Keratinocyte (primary cell): ENCODE data around the gene TBC1D19.
"Not testable (repeated sequence)": the region's sequence is repeated elsewhere in the genome, so short reads cannot be mapped to it uniquely, and the experiment has no call there.

Experiments used
- CTCF ChIP-seq, 3 experiments: IDR thresholded peaks in 1 of 3; conservative IDR thresholded peaks in 1 of 3; optimal IDR thresholded peaks in 1 of 3; 2 replicates in 2 of 3; 3 replicates in 1 of 3; pipeline versions ENCODE3 to v1.5.1; 2011; ENCODE audit warnings: low read length in 3 of 3, mild to moderate bottlenecking in 3 of 3, moderate library complexity in 2 of 3, control low read depth in 1 of 3, inconsistent platforms in 1 of 3; ENCODE audit not compliant: insufficient read depth in 2 of 3; ENCODE audit errors: extremely low read depth in 1 of 3
- EZH2 ChIP-seq: IDR thresholded peaks from one replicate; pipeline ENCODE4 v1.6.1; 2012; ENCODE audit warnings: inconsistent platforms, mild to moderate bottlenecking, low read length, moderate library complexity

- not testable (repeated sequence) for TF ChIP-seq CTCF (optimal IDR thresholded peaks at IDR 0.05 in 1 of 3, IDR thresholded peaks at IDR 0.05 in 1 of 3, conservative IDR thresholded peaks at IDR 0.05 in 1 of 3; ENCODE audit: extremely low read depth in 1 of 3, insufficient read depth in 2 of 3, low read length in 3 of 3); EZH2
Observed at GRCh38 chr4:26640639-26641038, 56.8 kb downstream of the TBC1D19 start.
